Activated naive CD8-positive, alpha-beta T cell (primary cell): ENCODE measurements around the gene KIRREL3.

Experiments
- H3K27ac Mint-ChIP-seq: one replicate; pipeline ENCODE4 v1.8.0; 2021; ENCODE audit warnings: mixed read lengths
- H3K27me3 Mint-ChIP-seq: one replicate; pipeline ENCODE4 v1.8.0; 2021; ENCODE audit warnings: mixed read lengths
- H3K36me3 Mint-ChIP-seq: one replicate; pipeline ENCODE4 v1.8.0; 2021; ENCODE audit warnings: mixed read lengths
- H3K4me1 Mint-ChIP-seq: one replicate; pipeline ENCODE4 v1.8.0; 2021; ENCODE audit warnings: low read depth, mixed read lengths
- H3K4me3 Mint-ChIP-seq: one replicate; pipeline ENCODE4 v1.8.0; 2021; ENCODE audit warnings: mild to moderate bottlenecking, mixed read lengths
- H3K9me3 Mint-ChIP-seq: one replicate; pipeline ENCODE4 v1.8.0; 2021; ENCODE audit warnings: low read depth, mixed read lengths

The KIRREL3 gene

DNA sequence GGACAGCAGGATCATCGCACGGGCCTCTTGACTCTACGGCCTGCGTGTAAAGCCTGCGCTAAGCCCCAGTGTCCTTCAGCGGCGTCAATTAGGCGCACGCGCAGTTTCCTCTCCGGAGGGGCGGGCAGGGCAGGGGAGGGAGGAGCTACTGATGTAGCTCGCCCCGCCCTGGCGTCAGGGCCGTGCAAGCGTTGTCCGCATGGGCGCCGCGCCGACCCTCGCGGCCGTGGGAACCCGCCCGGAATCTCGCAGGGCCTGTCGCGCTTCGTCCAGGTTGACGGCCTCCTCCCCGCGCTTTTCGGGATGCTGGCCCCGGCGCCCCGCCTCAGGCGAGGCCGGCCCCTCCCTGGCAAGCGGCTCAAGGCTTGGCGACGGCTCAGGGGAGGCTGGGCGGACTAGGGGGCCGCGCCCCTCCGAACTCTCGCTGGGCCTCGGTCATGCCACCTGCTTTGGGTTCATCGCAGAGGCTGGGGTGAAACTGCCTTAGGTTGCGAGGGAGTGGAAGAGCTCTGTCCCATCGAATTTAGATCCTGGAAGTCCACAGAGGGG lies 584.0 kb downstream of the KIRREL3 start:
- Mint-ChIP-seq H3K9me3 (no peaks in the 10 kb centered on the region), H3K4me1 (peaks cover 12% of the 10 kb centered on the region), H3K36me3 (peaks cover 3% of the 10 kb centered on the region), H3K4me3 (peak overlapping the region; percentile 56), H3K27me3 (no peaks in the 10 kb centered on the region), H3K27ac (no peak overlapping the region)

GRCh38 chr11:126415669-126416420 lies 584.7 kb downstream of the KIRREL3 start:
- peak overlapping the region; percentile 56 for H3K4me3 Mint-ChIP-seq
- peaks cover 3% of the 10 kb centered on the region for H3K36me3 Mint-ChIP-seq
- no peak overlapping the region for H3K27ac Mint-ChIP-seq
- H3K27me3 Mint-ChIP-seq = no peaks in the 10 kb centered on the region
- H3K4me1 Mint-ChIP-seq = peaks cover 12% of the 10 kb centered on the region
- H3K9me3 Mint-ChIP-seq = no peaks in the 10 kb centered on the region

GRCh38 chr11:126415128-126415527 lies 585.4 kb downstream of the KIRREL3 start:
- no peaks in the 10 kb centered on the region for H3K27me3 Mint-ChIP-seq
- no peaks in the 10 kb centered on the region for H3K9me3 Mint-ChIP-seq
- peaks cover 10% of the 10 kb centered on the region for H3K4me1 Mint-ChIP-seq
- no peak overlapping the region for H3K27ac Mint-ChIP-seq
- no peak overlapping the region for H3K4me3 Mint-ChIP-seq
- peaks cover 3% of the 10 kb centered on the region for H3K36me3 Mint-ChIP-seq

DNA sequence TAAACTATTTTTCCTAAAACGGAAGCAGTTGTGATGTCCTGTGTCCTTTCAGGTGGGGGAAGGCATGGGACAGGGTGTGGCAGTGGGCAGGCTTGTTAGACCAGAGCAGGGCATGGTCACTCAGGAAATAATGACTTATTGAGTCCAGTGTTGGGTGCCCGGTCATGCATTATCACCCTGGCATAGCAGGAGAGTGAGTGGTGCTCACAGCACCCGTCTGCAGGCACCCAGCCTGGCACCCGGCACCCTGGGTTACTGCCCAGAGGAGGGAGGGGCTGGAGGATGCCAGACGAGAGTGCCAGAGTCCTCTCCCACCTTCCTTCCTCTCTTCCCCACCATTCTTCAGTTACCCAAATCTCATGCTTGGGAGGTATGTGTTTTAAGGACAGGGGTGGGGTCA lies 586.0 kb downstream of the KIRREL3 start:
- Mint-ChIP-seq H3K9me3 (no peaks in the 10 kb centered on the region), H3K27ac (no peak overlapping the region), H3K4me3 (no peak overlapping the region), H3K27me3 (no peaks in the 10 kb centered on the region), H3K36me3 (peaks cover 5% of the 10 kb centered on the region), H3K4me1 (peaks cover 9% of the 10 kb centered on the region)

DNA sequence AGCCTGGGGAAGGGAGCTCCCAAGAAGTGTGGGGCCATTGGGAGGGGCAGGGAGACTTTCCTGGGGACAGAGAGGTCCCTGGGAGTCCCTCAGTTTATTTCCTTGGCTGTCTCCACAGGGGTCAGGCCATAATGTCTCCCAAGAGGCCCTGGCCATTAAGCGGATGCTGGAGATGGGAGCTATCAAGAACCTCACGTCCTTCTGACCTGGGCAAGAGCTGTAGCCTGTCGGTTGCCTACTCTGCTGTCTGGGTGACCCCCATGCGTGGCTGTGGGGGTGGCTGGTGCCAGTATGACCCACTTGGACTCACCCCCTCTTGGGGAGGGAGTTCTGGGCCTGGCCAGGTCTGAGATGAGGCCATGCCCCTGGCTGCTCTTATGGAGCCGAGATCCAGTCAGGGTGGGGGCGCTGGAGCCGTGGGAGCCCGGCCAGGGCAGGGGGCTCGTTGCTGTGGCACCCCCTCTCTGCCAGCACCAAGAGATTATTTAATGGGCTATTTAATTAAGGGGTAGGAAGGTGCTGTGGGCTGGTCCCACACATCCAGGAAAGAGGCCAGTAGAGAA lies 586.6 kb downstream of the KIRREL3 start:
- H3K4me3 Mint-ChIP-seq = no peak overlapping the region
- peaks cover 9% of the 10 kb centered on the region for H3K36me3 Mint-ChIP-seq
- peaks cover 9% of the 10 kb centered on the region for H3K4me1 Mint-ChIP-seq
- no peaks in the 10 kb centered on the region for H3K27me3 Mint-ChIP-seq
- no peaks in the 10 kb centered on the region for H3K9me3 Mint-ChIP-seq
- no peak overlapping the region for H3K27ac Mint-ChIP-seq

DNA sequence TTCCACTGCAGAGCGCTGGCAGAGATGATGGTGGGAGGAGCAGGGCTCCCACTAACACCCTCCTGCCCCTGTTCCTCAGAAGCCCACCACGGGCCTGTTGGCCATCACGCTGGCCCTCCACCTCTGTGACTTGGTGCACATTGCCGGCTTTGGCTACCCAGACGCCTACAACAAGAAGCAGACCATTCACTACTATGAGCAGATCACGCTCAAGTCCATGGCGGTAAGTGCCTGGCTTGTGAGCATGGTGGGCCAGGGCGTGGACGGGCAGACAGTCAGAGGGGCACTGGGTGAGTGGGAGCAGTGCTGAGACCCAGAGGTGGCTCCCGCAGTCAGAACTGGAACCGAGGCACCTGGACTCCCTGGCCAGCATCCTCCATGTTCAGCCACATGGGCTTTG lies 587.1 kb downstream of the KIRREL3 start:
- Mint-ChIP-seq H3K4me1 (peaks cover 9% of the 10 kb centered on the region), H3K36me3 (peaks cover 9% of the 10 kb centered on the region), H3K27ac (no peak overlapping the region), H3K9me3 (no peaks in the 10 kb centered on the region), H3K4me3 (no peak overlapping the region), H3K27me3 (no peaks in the 10 kb centered on the region)

DNA sequence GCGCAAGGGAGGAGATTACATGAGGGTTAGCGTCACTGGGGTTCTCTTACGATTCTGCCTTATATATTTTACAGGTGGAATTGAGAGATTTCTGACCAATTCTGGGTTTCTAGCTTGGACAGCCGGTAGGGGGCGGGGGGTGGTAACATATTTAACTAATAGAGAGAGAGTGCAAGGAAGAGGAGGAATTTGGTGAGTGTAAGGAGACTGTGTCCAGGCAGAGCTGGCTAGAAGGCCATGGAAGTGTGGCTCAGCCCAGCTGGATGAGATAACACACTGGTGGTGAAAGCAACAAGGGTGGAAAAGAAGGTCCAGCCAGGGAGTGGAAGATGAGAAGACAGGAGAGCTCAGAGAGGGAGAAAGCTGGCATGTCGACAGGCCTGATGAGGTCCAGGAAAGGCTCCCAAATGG lies 588.6 kb downstream of the KIRREL3 start:
- H3K27me3 Mint-ChIP-seq = no peaks in the 10 kb centered on the region
- no peak overlapping the region for H3K27ac Mint-ChIP-seq
- H3K4me1 Mint-ChIP-seq = peaks cover 9% of the 10 kb centered on the region
- no peak overlapping the region for H3K4me3 Mint-ChIP-seq
- H3K36me3 Mint-ChIP-seq = peaks cover 9% of the 10 kb centered on the region
- no peaks in the 10 kb centered on the region for H3K9me3 Mint-ChIP-seq

- Mint-ChIP-seq H3K27ac (no peak overlapping the region), H3K9me3 (no peaks in the 10 kb centered on the region), H3K36me3 (peaks cover 9% of the 10 kb centered on the region), H3K4me1 (peaks cover 1% of the 10 kb centered on the region), H3K27me3 (no peaks in the 10 kb centered on the region), H3K4me3 (no peak overlapping the region)
These were observed 589.9 kb downstream of the KIRREL3 start for GRCh38 chr11:126410649-126411048.

- no peaks in the 10 kb centered on the region for H3K4me1 Mint-ChIP-seq
- H3K27ac Mint-ChIP-seq = no peak overlapping the region
- H3K36me3 Mint-ChIP-seq = peaks cover 9% of the 10 kb centered on the region
- no peak overlapping the region for H3K4me3 Mint-ChIP-seq
- no peaks in the 10 kb centered on the region for H3K9me3 Mint-ChIP-seq
- H3K27me3 Mint-ChIP-seq = no peaks in the 10 kb centered on the region
These were observed 591.0 kb downstream of the KIRREL3 start for GRCh38 chr11:126409620-126409985.

- H3K36me3 Mint-ChIP-seq = peaks cover 9% of the 10 kb centered on the region
- no peaks in the 10 kb centered on the region for H3K27me3 Mint-ChIP-seq
- no peak overlapping the region for H3K4me3 Mint-ChIP-seq
- no peak overlapping the region for H3K27ac Mint-ChIP-seq
- no peaks in the 10 kb centered on the region for H3K4me1 Mint-ChIP-seq
- no peaks in the 10 kb centered on the region for H3K9me3 Mint-ChIP-seq
These were observed 591.5 kb downstream of the KIRREL3 start for GRCh38 chr11:126408901-126409619.

GRCh38 chr11:126408496-126408895 lies 592.1 kb downstream of the KIRREL3 start:
- Mint-ChIP-seq H3K4me3 (no peak overlapping the region), H3K9me3 (no peaks in the 10 kb centered on the region), H3K27ac (no peak overlapping the region), H3K27me3 (no peaks in the 10 kb centered on the region), H3K36me3 (peaks cover 9% of the 10 kb centered on the region), H3K4me1 (no peaks in the 10 kb centered on the region)

GRCh38 chr11:126407682-126408288 lies 592.8 kb downstream of the KIRREL3 start:
- no peak overlapping the region for H3K27ac Mint-ChIP-seq
- no peaks in the 10 kb centered on the region for H3K9me3 Mint-ChIP-seq
- no peaks in the 10 kb centered on the region for H3K4me1 Mint-ChIP-seq
- no peaks in the 10 kb centered on the region for H3K27me3 Mint-ChIP-seq
- no peak overlapping the region for H3K4me3 Mint-ChIP-seq
- peaks cover 9% of the 10 kb centered on the region for H3K36me3 Mint-ChIP-seq

- Mint-ChIP-seq H3K4me1 (no peaks in the 10 kb centered on the region), H3K27me3 (no peaks in the 10 kb centered on the region), H3K9me3 (no peaks in the 10 kb centered on the region), H3K27ac (no peak overlapping the region), H3K4me3 (no peak overlapping the region), H3K36me3 (peaks cover 8% of the 10 kb centered on the region)
These were observed 593.5 kb downstream of the KIRREL3 start for GRCh38 chr11:126407101-126407521.

DNA sequence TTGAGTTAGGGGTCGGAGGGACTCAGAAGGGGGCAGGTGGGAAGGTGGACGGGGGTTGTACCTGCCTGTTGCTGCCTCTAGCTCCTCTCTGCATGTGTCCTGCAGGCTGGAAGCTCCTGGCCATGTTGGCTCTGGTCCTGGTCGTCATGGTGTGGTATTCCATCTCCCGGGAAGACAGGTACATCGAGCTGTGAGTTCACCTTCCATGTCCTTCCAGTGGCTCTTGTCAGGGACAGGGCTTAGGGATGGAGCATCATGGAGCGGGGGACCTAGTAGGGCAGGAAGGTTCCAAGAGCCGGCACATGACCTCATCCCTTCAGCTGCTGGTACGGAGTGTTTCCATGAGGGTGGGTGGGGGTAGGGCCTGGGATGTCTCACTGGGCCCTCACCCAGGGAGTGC lies 594.2 kb downstream of the KIRREL3 start:
- H3K27ac Mint-ChIP-seq = no peak overlapping the region
- H3K9me3 Mint-ChIP-seq = no peaks in the 10 kb centered on the region
- H3K4me3 Mint-ChIP-seq = no peak overlapping the region
- H3K36me3 Mint-ChIP-seq = peaks cover 6% of the 10 kb centered on the region
- H3K4me1 Mint-ChIP-seq = no peaks in the 10 kb centered on the region
- H3K27me3 Mint-ChIP-seq = no peaks in the 10 kb centered on the region

GRCh38 chr11:126405906-126406305 lies 594.7 kb downstream of the KIRREL3 start:
- H3K27me3 Mint-ChIP-seq = no peaks in the 10 kb centered on the region
- H3K27ac Mint-ChIP-seq = no peak overlapping the region
- no peaks in the 10 kb centered on the region for H3K9me3 Mint-ChIP-seq
- no peaks in the 10 kb centered on the region for H3K4me1 Mint-ChIP-seq
- H3K4me3 Mint-ChIP-seq = no peak overlapping the region
- H3K36me3 Mint-ChIP-seq = peaks cover 6% of the 10 kb centered on the region
